GM12864 (cell line): ENCODE data around the gene CBFB.
A peak's percentile ranks its signal among the peaks of the same experiment; 100 is the strongest.
"Not testable (repeated sequence)": the region's sequence is repeated elsewhere in the genome, so short reads cannot be mapped to it uniquely, and the experiment has no call there.

Source experiments
- DNase-seq: peaks from one replicate; pipeline ENCODE4 v3.0.0-alpha.2; 2011; ENCODE audit warnings: low read depth
- H3K4me3 ChIP-seq: 2 replicates; pipeline ENCODE4 v1.5.1; 2011; ENCODE audit warnings: mild to moderate bottlenecking, low read depth, low read length, control low read depth
- CTCF ChIP-seq: IDR thresholded peaks from 2 replicates; pipeline ENCODE4 v1.5.1; 2011; ENCODE audit warnings: low read depth, mild to moderate bottlenecking, moderate library complexity, low read length, control low read depth, inconsistent platforms; ENCODE audit errors: missing control alignments

Gene CBFB

GRCh38 chr16:67028696-67029253 is at the start of gene CBFB:
Gene CBFB (plus strand): TSS chr16:67029149. CDS start chr16:67029408, 259 bp downstream.
- TF ChIP-seq CTCF = peak; percentile 35
- DNase-seq = peak; percentile 81
- H3K4me3 ChIP-seq = peak within 1 kb of the TSS; percentile 91

DNA sequence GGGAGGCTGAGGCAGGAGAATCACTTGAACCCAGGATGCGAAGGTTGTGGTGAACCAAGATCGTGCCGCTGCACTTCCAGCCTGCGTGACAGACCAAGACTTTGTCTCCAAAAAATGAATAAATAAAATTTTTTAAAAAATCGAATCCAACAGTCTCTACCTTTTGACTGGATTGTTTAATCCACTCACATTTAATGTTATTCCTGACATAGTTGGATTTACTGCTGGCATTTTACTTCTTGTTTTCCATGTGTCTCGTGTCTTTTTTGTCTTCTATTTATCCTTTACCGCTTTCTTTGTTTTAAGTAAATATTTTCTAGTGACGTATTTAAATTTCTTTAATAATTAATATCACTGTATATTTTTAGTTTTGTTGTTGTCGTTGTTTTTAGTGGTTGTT is 45.9 kb upstream of the CBFB start:
- TF ChIP-seq CTCF = no peak

GRCh38 chr16:66984892-66985311 is 44.0 kb upstream of the CBFB start:
- DNase-seq = no peak
- no peak for TF ChIP-seq CTCF

More for the DNA sequence above, 45.9 kb upstream of the CBFB start:
- no peak for DNase-seq
- H3K4me3 ChIP-seq = no peak overlapping the region

GRCh38 chr16:66986559-66986958 is 42.4 kb upstream of the CBFB start:
- TF ChIP-seq CTCF = no peak
- H3K4me3 ChIP-seq = no peak overlapping the region
- no peak for DNase-seq

More at GRCh38 chr16:66984892-66985311, 44.0 kb upstream of the CBFB start:
- no peak overlapping the region for H3K4me3 ChIP-seq

DNA sequence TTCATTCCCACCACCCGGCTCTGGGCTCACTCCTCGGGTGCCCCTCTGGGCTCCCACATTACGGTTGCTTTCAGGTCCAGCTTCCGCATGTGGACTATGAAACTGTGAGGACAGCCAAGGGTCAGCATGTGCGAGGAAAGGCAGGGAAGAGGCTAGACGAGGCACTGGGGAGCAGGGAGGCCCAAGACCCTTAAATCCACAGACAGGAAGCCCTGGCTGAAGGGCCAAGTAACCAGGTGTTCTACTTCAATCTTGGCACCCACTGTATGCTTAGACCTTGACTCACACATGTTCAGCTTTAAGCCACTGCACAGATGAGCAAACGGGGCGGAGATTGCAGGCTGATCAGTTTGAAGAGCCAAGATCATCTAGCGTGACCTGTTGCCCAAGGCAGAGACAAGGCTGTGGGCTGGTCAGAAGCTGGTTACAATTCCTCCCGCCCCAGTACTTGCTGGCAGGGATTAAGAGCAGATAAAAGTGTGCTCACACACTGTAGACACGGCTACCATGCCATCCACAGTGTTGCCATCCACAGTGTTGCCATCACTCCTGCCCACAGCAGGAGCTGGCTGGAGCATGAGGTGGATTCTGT is 40.7 kb upstream of the CBFB start, which contains the start of gene CES4A:
CES4A (plus strand) TSS at position 393 of the 592 bp plus-strand sequence; CDS start at position 577, 184 bp downstream.
- DNase-seq = no peak
- no peak for TF ChIP-seq CTCF
- H3K4me3 ChIP-seq = no peak within 1 kb of the TSS

DNA sequence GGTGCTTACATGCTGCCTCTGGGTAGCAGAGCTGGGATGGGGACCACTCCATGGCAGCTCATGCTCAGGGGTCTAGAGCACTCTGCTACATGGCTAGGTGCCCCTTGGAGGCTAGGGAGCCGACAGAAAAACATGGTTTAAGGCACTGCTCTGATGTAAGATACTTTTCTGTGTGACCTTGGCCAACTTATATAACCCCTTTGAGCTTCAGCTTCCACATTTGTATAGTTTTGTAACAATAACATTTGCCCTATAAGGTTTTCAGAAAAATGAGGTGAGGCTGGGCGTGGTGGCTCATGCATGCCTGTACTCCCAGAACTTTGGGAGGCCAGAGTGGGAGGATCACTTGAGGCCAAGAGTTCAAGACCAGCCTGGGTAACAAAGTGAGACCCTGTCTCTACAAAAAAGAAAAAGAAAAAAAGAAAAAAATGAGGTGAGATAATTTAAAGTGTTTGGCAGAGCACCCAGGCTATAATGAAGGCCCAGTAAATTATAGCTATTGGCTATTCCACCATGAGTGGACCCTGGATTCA is 37.3 kb upstream of the CBFB start:
- H3K4me3 ChIP-seq = no peak overlapping the region
- DNase-seq = no peak
- TF ChIP-seq CTCF = no peak

GRCh38 chr16:66993558-66993957 is 35.4 kb upstream of the CBFB start:
- not testable (repeated sequence) for H3K4me3 ChIP-seq, DNase-seq
